Pulmonary artery endothelial cell (primary cell): ENCODE results near the gene PITRM1. TPM values are rescaled to one million over a fixed set of nuclear protein-coding genes. Genes with fewer than 3 reads are reported as not detected.

Source experiments
- DNase-seq: peaks from one replicate; pipeline ENCODE4 v3.0.0-alpha.2; 2011; ENCODE audit warnings: low read depth, low spot score
- total RNA-seq: library from RNA; depleted of rRNA; stranded (reverse); fragments of >200 nt; gene quantifications from 2 replicates; pipeline ENCODE4 v1.2.3, GENCODE V29; 2014

Gene PITRM1
- total RNA-seq, 1 donor from 2014 or later: 78.5 TPM

GRCh38 chr10:3141351-3142005 lies 31.1 kb downstream of the PITRM1 start:
- no peak for DNase-seq

- no peak for DNase-seq
Observed at GRCh38 chr10:3140280-3140679, 32.3 kb downstream of the PITRM1 start.

GRCh38 chr10:3139216-3139910 lies 33.2 kb downstream of the PITRM1 start:
- no peak for DNase-seq

- DNase-seq: no peak
Observed at GRCh38 chr10:3137958-3138726, 34.4 kb downstream of the PITRM1 start.

GRCh38 chr10:3136763-3137611 lies 35.6 kb downstream of the PITRM1 start:
- DNase-seq: no peak

GRCh38 chr10:3136336-3136735 lies 36.2 kb downstream of the PITRM1 start:
- no peak for DNase-seq

- DNase-seq: no peak
Observed at GRCh38 chr10:3135006-3135405, 37.6 kb downstream of the PITRM1 start.

- DNase-seq: no peak
Observed at GRCh38 chr10:3133948-3134347, 38.6 kb downstream of the PITRM1 start.

- DNase-seq: no peak
Observed at GRCh38 chr10:3132036-3133025, 40.3 kb downstream of the PITRM1 start.

GRCh38 chr10:3131098-3131497 lies 41.5 kb downstream of the PITRM1 start:
- DNase-seq: no peak

GRCh38 chr10:3129581-3130340 lies 42.8 kb downstream of the PITRM1 start:
- no peak for DNase-seq

GRCh38 chr10:3128379-3129130 lies 44.0 kb downstream of the PITRM1 start:
- no peak for DNase-seq

- no peak for DNase-seq
Observed at GRCh38 chr10:3127921-3128320, 44.7 kb downstream of the PITRM1 start.

- no peak for DNase-seq
Observed at GRCh38 chr10:3126741-3127346, 45.7 kb downstream of the PITRM1 start.

GRCh38 chr10:3126249-3126648 lies 46.3 kb downstream of the PITRM1 start:
- no peak for DNase-seq

GRCh38 chr10:3125527-3126170 lies 46.9 kb downstream of the PITRM1 start:
- no peak for DNase-seq

- DNase-seq: no peak
Observed at GRCh38 chr10:3124412-3125175, 48.0 kb downstream of the PITRM1 start.
